Uterus (tissue), 4 donors: ENCODE results near the gene LYZL2. TPM values are rescaled to one million over a fixed set of nuclear protein-coding genes. Genes with fewer than 3 reads are reported as not detected.

Experiments
- DNase-seq, 2 donors: peaks; one replicate each; pipeline ENCODE4 v3.0.0-alpha.2; 2019 to 2020
- H3K27ac ChIP-seq, 2 donors: fragments of 200-600 bp; sonication (generic); 1 replicate in 1 of 2; 2 replicates in 1 of 2; pipeline ENCODE4 v1.5.1; 2016 to 2018
- H3K27me3 ChIP-seq, 2 donors: fragments of 200-600 bp; sonication (generic); one replicate each; pipeline ENCODE4 v1.5.1; 2018 to 2019; ENCODE audit warnings: control low read depth in 1 of 2
- H3K36me3 ChIP-seq, 2 donors: fragments of 200-600 bp; sonication (generic); one replicate each; pipeline ENCODE4 v1.5.1; 2019; ENCODE audit warnings: control low read depth in 1 of 2
- H3K4me1 ChIP-seq, 2 donors: fragments of 200-600 bp; sonication (generic); one replicate each; pipeline ENCODE4 v1.5.1; 2018 to 2019; ENCODE audit warnings: control low read depth in 1 of 2
- H3K4me3 ChIP-seq, 2 donors: fragments of 200-600 bp; sonication (generic); 1 replicate in 1 of 2; 2 replicates in 1 of 2; pipeline ENCODE4 v1.5.1; 2018 to 2019; ENCODE audit warnings: mild to moderate bottlenecking in 1 of 2
- H3K9me3 ChIP-seq, 2 donors: fragments of 200-600 bp; sonication (generic); one replicate each; pipeline ENCODE4 v1.5.1; 2019; ENCODE audit warnings: control low read depth in 1 of 2
- CTCF ChIP-seq, 4 experiments: fragments of 200-600 bp in 2 of 4; fragments of 450-650 bp in 2 of 4; sonication (generic) in 2 of 4; IDR thresholded peaks; one replicate each; pipeline ENCODE4 v1.5.1; 2016 to 2019; ENCODE audit warnings: antibody characterized with exemption in 4 of 4, mild to moderate bottlenecking in 2 of 4, moderate library complexity in 1 of 4
- POLR2A ChIP-seq, 2 donors: fragments of 450-650 bp; IDR thresholded peaks; one replicate each; pipeline ENCODE4 v1.6.1; 2016; ENCODE audit warnings: antibody characterized with exemption in 2 of 2, mild to moderate bottlenecking in 1 of 2, moderate library complexity in 1 of 2
- intact Hi-C: fragments of 100-400 bp; cut with DNase I; formaldehyde crosslinking; loops from one replicate; pipeline ENCODE4 v1.15.1; 2023; ENCODE audit warnings: low total_unique reads
- total RNA-seq, 4 donors: library from RNA; depleted of rRNA in 3 of 4; stranded (reverse); fragments of >200 nt in 3 of 4; gene quantifications; one replicate each; pipeline versions ENCODE4 v1.1.0 to v1.2.4, GENCODE V29; 2014 to 2023
- donor health status: DM: yes; HTN: yes; CAD: no.

The LYZL2 gene
- total RNA-seq, 4 donors from 2014 or later = not detected

GRCh38 chr10:30565449-30565848 lies 64.1 kb downstream of the LYZL2 start:
- TF ChIP-seq CTCF (IDR thresholded peaks at IDR 0.05) = no peak
- TF ChIP-seq POLR2A (IDR thresholded peaks at IDR 0.05) = no peak
- no peaks in the 10 kb centered on the region for H3K9me3 ChIP-seq
- no peaks in the 10 kb centered on the region for H3K36me3 ChIP-seq
- no peaks in the 10 kb centered on the region for H3K4me1 ChIP-seq
- no peak for DNase-seq
- no peak overlapping the region for H3K4me3 ChIP-seq
- intact Hi-C loops = no loop called here
- no peaks in the 10 kb centered on the region for H3K27me3 ChIP-seq
- no peak overlapping the region for H3K27ac ChIP-seq

GRCh38 chr10:30562787-30563186 lies 66.8 kb downstream of the LYZL2 start:
- intact Hi-C loops = no loop called here
- Histone ChIP-seq H3K4me3 (no peak overlapping the region), H3K36me3 (no peaks in the 10 kb centered on the region), H3K27me3 (no peaks in the 10 kb centered on the region), H3K4me1 (no peaks in the 10 kb centered on the region), H3K27ac (no peak overlapping the region), H3K9me3 (no peaks in the 10 kb centered on the region)
- TF ChIP-seq CTCF (IDR thresholded peaks at IDR 0.05) (no peak), POLR2A (IDR thresholded peaks at IDR 0.05) (no peak)
- DNase-seq = no peak

Other genes starting within 250 kb of the LYZL2 start
- 10 to 100 TPM; 13.3 to 63.0 (median 24.4) TPM for gene MAP3K8, start 195.6 kb downstream of the LYZL2 start, total RNA-seq